ENCODE data around the gene COL20A1.

The COL20A1 gene

GRCh38 chr20:63367446-63368055, 74.6 kb downstream of the COL20A1 start:
- Mint-ChIP-seq H3K9me3 (no peaks in the 10 kb centered on the region), H3K4me1 (ENCODE audit: low read depth) (no peaks in the 10 kb centered on the region), H3K4me3 (no peak overlapping the region), H3K36me3 (ENCODE audit: low read depth) (no peaks in the 10 kb centered on the region), H3K27me3 (peaks cover 11% of the 10 kb centered on the region), H3K27ac (no peak overlapping the region)
- intact Hi-C loops (cut with micrococcal nuclease), result no loop called here

GRCh38 chr20:63368151-63368550, 75.2 kb downstream of the COL20A1 start:
- Mint-ChIP-seq H3K27ac (no peak overlapping the region), H3K9me3 (no peaks in the 10 kb centered on the region), H3K4me3 (no peak overlapping the region), H3K4me1 (ENCODE audit: low read depth) (no peaks in the 10 kb centered on the region), H3K36me3 (ENCODE audit: low read depth) (no peaks in the 10 kb centered on the region), H3K27me3 (peaks cover 5% of the 10 kb centered on the region)
- intact Hi-C loops (cut with micrococcal nuclease), result no loop called here

- Mint-ChIP-seq H3K4me1 (ENCODE audit: low read depth) (no peaks in the 10 kb centered on the region), H3K4me3 (no peak overlapping the region), H3K9me3 (no peaks in the 10 kb centered on the region), H3K36me3 (ENCODE audit: low read depth) (no peaks in the 10 kb centered on the region), H3K27me3 (peaks cover 7% of the 10 kb centered on the region), H3K27ac (no peak overlapping the region)
- intact Hi-C loops (cut with micrococcal nuclease), result no loop called here
Measured at GRCh38 chr20:63369024-63369530, 76.1 kb downstream of the COL20A1 start.

GRCh38 chr20:63369724-63370617, 77.0 kb downstream of the COL20A1 start:
- Mint-ChIP-seq H3K4me1 (ENCODE audit: low read depth) (no peaks in the 10 kb centered on the region), H3K27me3 (peaks cover 11% of the 10 kb centered on the region), H3K4me3 (no peak overlapping the region), H3K36me3 (ENCODE audit: low read depth) (no peaks in the 10 kb centered on the region), H3K27ac (no peak overlapping the region), H3K9me3 (no peaks in the 10 kb centered on the region)
- intact Hi-C loops (cut with micrococcal nuclease), result no loop called here

- H3K4me1 Mint-ChIP-seq (ENCODE audit: low read depth), result no peaks in the 10 kb centered on the region
- peaks cover 11% of the 10 kb centered on the region for H3K27me3 Mint-ChIP-seq
- no peaks in the 10 kb centered on the region for H3K9me3 Mint-ChIP-seq
- no peaks in the 10 kb centered on the region for H3K36me3 Mint-ChIP-seq (ENCODE audit: low read depth)
- intact Hi-C loops (cut with micrococcal nuclease), result no loop called here
- no peak overlapping the region for H3K27ac Mint-ChIP-seq
- H3K4me3 Mint-ChIP-seq, result no peak overlapping the region
Measured at GRCh38 chr20:63370618-63371187, 77.7 kb downstream of the COL20A1 start.

GRCh38 chr20:63371291-63371865, 78.4 kb downstream of the COL20A1 start:
- Mint-ChIP-seq H3K4me1 (ENCODE audit: low read depth) (peaks cover 5% of the 10 kb centered on the region), H3K27ac (no peak overlapping the region), H3K9me3 (no peaks in the 10 kb centered on the region), H3K36me3 (ENCODE audit: low read depth) (no peaks in the 10 kb centered on the region), H3K27me3 (peaks cover 15% of the 10 kb centered on the region), H3K4me3 (no peak overlapping the region)
- intact Hi-C loops (cut with micrococcal nuclease), result no loop called here

- peaks cover 9% of the 10 kb centered on the region for H3K4me1 Mint-ChIP-seq (ENCODE audit: low read depth)
- H3K27me3 Mint-ChIP-seq, result peaks cover 31% of the 10 kb centered on the region
- no peaks in the 10 kb centered on the region for H3K36me3 Mint-ChIP-seq (ENCODE audit: low read depth)
- no peak overlapping the region for H3K27ac Mint-ChIP-seq
- no peaks in the 10 kb centered on the region for H3K9me3 Mint-ChIP-seq
- intact Hi-C loops (cut with micrococcal nuclease), result no loop called here
- no peak overlapping the region for H3K4me3 Mint-ChIP-seq
Measured at GRCh38 chr20:63372971-63373885, 80.2 kb downstream of the COL20A1 start.

GRCh38 chr20:63373996-63374395, 81.0 kb downstream of the COL20A1 start:
- peaks cover 9% of the 10 kb centered on the region for H3K4me1 Mint-ChIP-seq (ENCODE audit: low read depth)
- H3K36me3 Mint-ChIP-seq (ENCODE audit: low read depth), result no peaks in the 10 kb centered on the region
- H3K4me3 Mint-ChIP-seq, result no peak overlapping the region
- H3K27ac Mint-ChIP-seq, result no peak overlapping the region
- peaks cover 38% of the 10 kb centered on the region for H3K27me3 Mint-ChIP-seq
- intact Hi-C loops (cut with micrococcal nuclease), result no loop called here
- no peaks in the 10 kb centered on the region for H3K9me3 Mint-ChIP-seq

- Mint-ChIP-seq H3K4me3 (no peak overlapping the region), H3K4me1 (ENCODE audit: low read depth) (peaks cover 9% of the 10 kb centered on the region), H3K27me3 (peaks cover 40% of the 10 kb centered on the region), H3K27ac (no peak overlapping the region), H3K9me3 (no peaks in the 10 kb centered on the region), H3K36me3 (ENCODE audit: low read depth) (no peaks in the 10 kb centered on the region)
- intact Hi-C loops (cut with micrococcal nuclease), result no loop called here
Measured at GRCh38 chr20:63374504-63374903, 81.5 kb downstream of the COL20A1 start.

GRCh38 chr20:63375438-63375837, 82.5 kb downstream of the COL20A1 start:
- Mint-ChIP-seq H3K36me3 (ENCODE audit: low read depth) (no peaks in the 10 kb centered on the region), H3K9me3 (no peaks in the 10 kb centered on the region), H3K27me3 (peaks cover 42% of the 10 kb centered on the region), H3K4me1 (ENCODE audit: low read depth) (peaks cover 9% of the 10 kb centered on the region), H3K27ac (no peak overlapping the region), H3K4me3 (no peak overlapping the region)
- intact Hi-C loops (cut with micrococcal nuclease), result no loop called here

- H3K27me3 Mint-ChIP-seq, result peaks cover 42% of the 10 kb centered on the region
- intact Hi-C loops (cut with micrococcal nuclease), result no loop called here
- H3K4me3 Mint-ChIP-seq, result no peak overlapping the region
- H3K36me3 Mint-ChIP-seq (ENCODE audit: low read depth), result no peaks in the 10 kb centered on the region
- H3K9me3 Mint-ChIP-seq, result no peaks in the 10 kb centered on the region
- H3K27ac Mint-ChIP-seq, result no peak overlapping the region
- peaks cover 9% of the 10 kb centered on the region for H3K4me1 Mint-ChIP-seq (ENCODE audit: low read depth)
Measured at GRCh38 chr20:63376283-63377250, 83.6 kb downstream of the COL20A1 start.

- Mint-ChIP-seq H3K27ac (no peak overlapping the region), H3K36me3 (ENCODE audit: low read depth) (no peaks in the 10 kb centered on the region)
Measured at GRCh38 chr20:63377256-63377941, 84.4 kb downstream of the COL20A1 start.

More at GRCh38 chr20:63377256-63377941, 84.4 kb downstream of the COL20A1 start:
- Mint-ChIP-seq H3K4me1 (ENCODE audit: low read depth) (peaks cover 9% of the 10 kb centered on the region), H3K9me3 (no peaks in the 10 kb centered on the region), H3K27me3 (peaks cover 41% of the 10 kb centered on the region), H3K4me3 (no peak overlapping the region)
- intact Hi-C loops (cut with micrococcal nuclease), result no loop called here
